ENCODE results near the gene RXRA.

DNA sequence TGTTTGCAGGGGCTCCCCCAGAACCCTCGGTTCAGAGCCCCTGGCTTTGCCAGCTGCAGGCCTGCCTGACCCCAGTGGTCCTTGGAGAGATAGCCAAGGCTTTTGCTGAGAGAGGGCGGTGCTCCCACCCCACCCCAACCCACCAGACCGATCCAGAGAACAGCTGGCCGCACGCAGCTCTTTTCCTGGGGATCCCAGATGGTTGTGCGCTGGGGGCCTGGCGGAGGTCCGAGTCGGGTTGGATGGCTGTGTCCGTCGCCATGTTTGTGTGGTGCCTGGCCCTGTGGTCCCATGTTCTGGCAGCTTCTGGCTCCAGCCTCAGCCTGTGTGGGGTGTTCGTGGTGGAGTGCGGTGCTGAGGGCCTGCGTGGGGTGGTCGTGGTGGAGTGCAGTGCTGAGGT is 97.5 kb downstream of the RXRA start:
- TF ChIP-seq YY1 (IDR thresholded peaks at IDR 0.05; ENCODE audit: insufficient read depth, insufficient read length) (no peak), ZNF274 (IDR thresholded peaks at IDR 0.05; ENCODE audit: low read depth, low read length) (no peak)
